Measurements from ENCODE around the gene ATXN7L2.

GRCh38 chr1:109508873-109509175, 25.1 kb downstream of the ATXN7L2 start:
- TF ChIP-seq SREBF2 (IDR thresholded peaks at IDR 0.05; ENCODE audit: low read length) (no peak), USF2 (IDR thresholded peaks at IDR 0.05; ENCODE audit: borderline replicate concordance, low read depth, low read length) (no peak), REST (IDR thresholded peaks at IDR 0.05; ENCODE audit: low read depth, low read length) (no peak), TCF3 (IDR thresholded peaks at IDR 0.05; ENCODE audit: borderline replicate concordance, insufficient read depth, low read depth, low read length) (no peak), NFIC (IDR thresholded peaks at IDR 0.05; ENCODE audit: low read depth, low read length) (no peak), EP300 (IDR thresholded peaks at IDR 0.05; ENCODE audit: borderline replicate concordance in 1 of 2, control insufficient read depth in 1 of 2, low read depth in 2 of 2, low read length in 2 of 2) (no peak), CTCF (IDR thresholded peaks at IDR 0.05 in 2 of 3, conservative IDR thresholded peaks at IDR 0.05 in 1 of 3; ENCODE audit: control insufficient read depth in 2 of 3, extremely low read depth in 1 of 3, insufficient read depth in 1 of 3, low read depth in 3 of 3, low read length in 3 of 3) (no peak), PBX3 (IDR thresholded peaks at IDR 0.05; ENCODE audit: insufficient replicate concordance, low read depth, low read length) (no peak), ATF3 (IDR thresholded peaks at IDR 0.05; ENCODE audit: borderline replicate concordance, extremely low read depth, low read depth, low read length) (no peak), NBN (IDR thresholded peaks at IDR 0.05) (no peak), EGR1 (IDR thresholded peaks at IDR 0.05; ENCODE audit: borderline replicate concordance in 1 of 2, low read depth in 2 of 2, low read length in 2 of 2) (no peak)

Data from GM12878 (cell line).